ENCODE measurements around the gene TRIM25. TPM values are rescaled to one million over a fixed set of nuclear protein-coding genes. Genes with fewer than 3 reads are reported as not detected.

Gene TRIM25
- total and polyA plus RNA-seq, 2 of the 8 experiments (the other 6 are each of a cell fraction or from before 2014, with no cell fraction given), result 16.6 to 38.9 TPM

- Histone ChIP-seq H2BK20ac (ENCODE audit: low read length) (no peak overlapping the region), H3K14ac (ENCODE audit: insufficient read length) (no peak overlapping the region), H3K4me3 (ENCODE audit: extremely low read depth in 1 of 4, insufficient read depth in 2 of 4, low read depth in 3 of 4, low read length in 4 of 4) (no peak overlapping the region), H3K36me3 (ENCODE audit: control insufficient read depth in 2 of 4, insufficient read depth in 4 of 4, low read length in 3 of 4) (peaks cover 0 to 32% (median 19%) of the 10 kb centered on the region in 4 experiments; a peak in 6 of 8 replicates), H3K23ac (ENCODE audit: insufficient read length) (no peak overlapping the region), H4K20me1 (replicated peaks in 1 of 2; ENCODE audit: control insufficient read depth in 1 of 2, insufficient read depth in 2 of 2, low read length in 2 of 2) (no peaks in the 10 kb centered on the region), H4K91ac (replicated peaks; ENCODE audit: insufficient read length, low read length) (no peak overlapping the region), H3K56ac (replicated peaks; ENCODE audit: insufficient read length, low read depth, low read length) (no peak overlapping the region), H3K27ac (ENCODE audit: low read depth, low read length) (no peak overlapping the region), H3K4ac (replicated peaks; ENCODE audit: insufficient read length, low read depth, low read length) (no peak overlapping the region), H2BK5ac (ENCODE audit: low read depth, low read length) (no peak overlapping the region), H3K4me1 (replicated peaks in 1 of 4; ENCODE audit: control insufficient read depth in 3 of 4, insufficient read depth in 4 of 4, low read length in 3 of 4) (no peaks in the 10 kb centered on the region), H3K4me2 (ENCODE audit: insufficient read depth in 1 of 2, low read depth in 2 of 2, low read length in 2 of 2) (no peak overlapping the region), H4K5ac (ENCODE audit: insufficient read length, low read depth, low read length) (no peak overlapping the region), H3K79me1 (ENCODE audit: low read depth, low read length) (no peaks in the 10 kb centered on the region), H2BK120ac (replicated peaks; ENCODE audit: low read depth, low read length) (no peak overlapping the region), H3K79me2 (ENCODE audit: control insufficient read depth in 1 of 2, insufficient read depth in 2 of 2, low read length in 2 of 2) (no peaks in the 10 kb centered on the region), H4K8ac (ENCODE audit: extremely low read depth, insufficient read depth, low read length) (no peak overlapping the region), H3K9ac (replicated peaks in 1 of 4; ENCODE audit: extremely low read depth in 1 of 4, low read depth in 3 of 4, low read length in 3 of 4) (no peak overlapping the region), H3K18ac (ENCODE audit: extremely low read depth, low read length) (no peak overlapping the region), H3K27me3 (replicated peaks in 1 of 4; ENCODE audit: control insufficient read depth in 3 of 4, extremely low read depth in 1 of 4, insufficient read depth in 3 of 4, low read length in 3 of 4) (no peaks in the 10 kb centered on the region), H2AFZ (ENCODE audit: low read length) (no peak overlapping the region), H2BK15ac (ENCODE audit: low read length) (no peak overlapping the region), H2AK5ac (ENCODE audit: low read depth, low read length) (no peak overlapping the region), H2BK12ac (ENCODE audit: low read depth, low read length) (no peak overlapping the region), H3K9me3 (ENCODE audit: insufficient read depth in 2 of 2, low read depth in 1 of 2, low read length in 1 of 2) (peaks cover 17 to 30% of the 10 kb centered on the region in 2 experiments), H3K23me2 (ENCODE audit: low read depth, low read length) (no peaks in the 10 kb centered on the region)
- FAIRE-seq (no peak), DNase-seq (ENCODE audit: low read depth in 1 of 2, low spot score in 2 of 2) (no peak)
- ChIA-PET POLR2A (ENCODE audit: partially characterized antibody) (interaction anchor here (1.5 kb wide), 1 partner anchor 18 kb away, joined by 3 read pairs; no protein-coding TSS in a partner anchor), CTCF (ENCODE audit: partially characterized antibody) (interaction anchor here (1.2 to 1.8 kb wide), 2 partner anchors 10 to 40 kb away, joined by 3 to 4 read pairs; no protein-coding TSS in a partner anchor)
- no peak for TF ChIP-seq HDAC2 (IDR thresholded peaks at IDR 0.05; ENCODE audit: borderline replicate concordance in 1 of 2, low read depth in 2 of 2, low read length in 2 of 2)
- no peak for TF ChIP-seq SUZ12 (IDR thresholded peaks at IDR 0.05; ENCODE audit: low read length)
- TF ChIP-seq CREB1 (IDR thresholded peaks at IDR 0.05), result no peak
- TF ChIP-seq GTF2F1 (IDR thresholded peaks at IDR 0.05; ENCODE audit: borderline replicate concordance, low read depth, low read length), result no peak
- no peak for TF ChIP-seq TBP (IDR thresholded peaks at IDR 0.05; ENCODE audit: low read depth, low read length)
- 96% methylated on average over 1 of the region's 1 CpG; no CpG with 5 or more reads in 1 of the 2 experiments for WGBS, 2 experiments (ENCODE audit: extremely low coverage in 1 of 2, insufficient coverage in 1 of 2, insufficient read length in 1 of 2, insufficient replicate concordance in 2 of 2, low coverage in 1 of 2, low lambda C conversion rate in 2 of 2, missing lambda C conversion rate in 1 of 2)
These were observed 20.0 kb upstream of the TRIM25 start for GRCh38 chr17:56933868-56934267.

Measured in H1 (cell line).